Cardiac septum (tissue), 1 donor: ENCODE measurements around the gene CWC25. TPM values are rescaled to one million over a fixed set of nuclear protein-coding genes. Genes with fewer than 3 reads are reported as not detected.
A peak's percentile ranks its signal among the peaks of the same experiment; 100 is the strongest.
"Not testable (repeated sequence)": the region's sequence is repeated elsewhere in the genome, so short reads cannot be mapped to it uniquely, and the experiment has no call there.

ENCODE experiments used
- DNase-seq: peaks from one replicate; pipeline ENCODE4 v3.0.0-alpha.2; 2020; ENCODE audit warnings: low spot score
- intact Hi-C: fragments of 100-400 bp; cut with DNase I; formaldehyde crosslinking; loops from one replicate; pipeline ENCODE4 v1.14.0; 2022
- total RNA-seq: library from RNA; stranded (reverse); fragmentation: NEBNext Ultra II Directional; extraction: Animal tissue kit (Norgen Biotek cat#: 25700); gene quantifications from one replicate; pipeline ENCODE4 v1.2.1, GENCODE V29; 2021
- donor health status: DM: no; HTN: no; CAD: no.

The CWC25 gene
- total RNA-seq, 1 donor from 2014 or later = 10.4 TPM

- intact Hi-C loops = no loop called here
These were observed 28.5 kb downstream of the CWC25 start for GRCh38 chr17:38796451-38797157.

GRCh38 chr17:38794221-38794620 is 30.9 kb downstream of the CWC25 start:
- DNase-seq = no peak
- intact Hi-C loops = no loop called here

More at GRCh38 chr17:38796451-38797157, 28.5 kb downstream of the CWC25 start:
- no peak for DNase-seq

- intact Hi-C loops = no loop called here
- no peak for DNase-seq
These were observed 34.0 kb downstream of the CWC25 start for GRCh38 chr17:38791162-38791561.

- DNase-seq, intact Hi-C loops: not testable (repeated sequence)
These were observed 34.9 kb downstream of the CWC25 start for GRCh38 chr17:38790148-38790707.

- no peak for DNase-seq
- intact Hi-C loops = no loop called here
These were observed 35.9 kb downstream of the CWC25 start for GRCh38 chr17:38789185-38789584.

GRCh38 chr17:38787999-38788398 is 37.1 kb downstream of the CWC25 start:
- intact Hi-C loops, DNase-seq: not testable (repeated sequence)

- intact Hi-C loops = no loop called here
- DNase-seq = no peak
These were observed 38.7 kb downstream of the CWC25 start for GRCh38 chr17:38786372-38786771.

GRCh38 chr17:38783227-38783626 is 41.9 kb downstream of the CWC25 start:
- DNase-seq = no peak
- intact Hi-C loops = no loop called here

- no peak for DNase-seq
- intact Hi-C loops = no loop called here
These were observed 45.0 kb downstream of the CWC25 start for GRCh38 chr17:38779965-38780752.

GRCh38 chr17:38777641-38778250 is 47.4 kb downstream of the CWC25 start:
- intact Hi-C loops = no loop called here
- no peak for DNase-seq

GRCh38 chr17:38773258-38773657 is 51.9 kb downstream of the CWC25 start:
- intact Hi-C loops = no loop called here
- DNase-seq = no peak

GRCh38 chr17:38768417-38768816 is 56.7 kb downstream of the CWC25 start:
- no peak for DNase-seq
- intact Hi-C loops = no loop called here

- intact Hi-C loops = no loop called here
- no peak for DNase-seq
These were observed 58.8 kb downstream of the CWC25 start for GRCh38 chr17:38766341-38766740.

- intact Hi-C loops = no loop called here
- no peak for DNase-seq
These were observed 62.9 kb downstream of the CWC25 start for GRCh38 chr17:38762231-38762630.

- DNase-seq = no peak
These were observed 63.5 kb downstream of the CWC25 start for GRCh38 chr17:38761612-38762011.

GRCh38 chr17:38753071-38753506 is 72.0 kb downstream of the CWC25 start:
- intact Hi-C loops = loop anchor here (2.0 kb wide), 1 partner anchor 46 kb away; the partner anchor contains the start of gene PIP4K2B

More at GRCh38 chr17:38761612-38762011, 63.5 kb downstream of the CWC25 start:
- intact Hi-C loops = no loop called here

GRCh38 chr17:38752308-38753070 is 72.6 kb downstream of the CWC25 start, which contains the start of gene PSMB3:
Gene PSMB3, plus strand, starts transcription at chr17:38752741. Its CDS starts 86 bp downstream, at chr17:38752827.
- intact Hi-C loops = loop anchor here (2.0 kb wide), 1 partner anchor 46 kb away; the partner anchor contains the start of gene PIP4K2B

More at GRCh38 chr17:38753071-38753506, 72.0 kb downstream of the CWC25 start:
- no peak for DNase-seq

GRCh38 chr17:38751808-38752307 is 73.3 kb downstream of the CWC25 start:
- DNase-seq = peak; percentile 88
- intact Hi-C loops = loop anchor here (2.0 kb wide), 3 partner anchors 21 to 49 kb away; partner anchors contain the start of genes CISD3 and PIP4K2B

More at GRCh38 chr17:38752308-38753070, 72.6 kb downstream of the CWC25 start, which contains the start of gene PSMB3:
- DNase-seq = peak; percentile 99
